Adrenal gland (tissue), 12 donors: ENCODE measurements around the gene GPHN. TPM values are rescaled to one million over a fixed set of nuclear protein-coding genes. Genes with fewer than 3 reads are reported as not detected.

Experiments used
- DNase-seq, 7 donors: peaks; one replicate each; pipeline ENCODE4 v3.0.0-alpha.2; 2019 to 2020
- H3K27ac ChIP-seq, 5 donors: fragments of 200-600 bp; sonication (generic) in 4 of 5; 1 replicate in 3 of 5; 2 replicates in 2 of 5; pipeline versions ENCODE4 v1.5.1 to v1.8.0; 2016 to 2020; ENCODE audit warnings: mild to moderate bottlenecking in 1 of 5
- H3K27me3 ChIP-seq: fragments of 200-600 bp; 2 replicates; pipeline ENCODE4 v1.8.0; 2021
- H3K36me3 ChIP-seq, 2 donors: fragments of 200-600 bp; replicated peaks in 1 of 2; 1 replicate in 1 of 2; 2 replicates in 1 of 2; pipeline versions ENCODE4 v1.5.1 to v1.8.0; 2018 to 2022
- H3K4me1 ChIP-seq, 2 donors: fragments of 200-600 bp; replicated peaks in 1 of 2; 1 replicate in 1 of 2; 2 replicates in 1 of 2; pipeline versions ENCODE4 v1.5.1 to v1.8.0; 2018 to 2021
- H3K4me3 ChIP-seq, 4 donors: fragments of 200-600 bp; sonication (generic) in 3 of 4; one replicate each; pipeline ENCODE4 v1.5.1; 2016 to 2018
- H3K9me3 ChIP-seq, 3 donors: fragments of 200-600 bp; sonication (generic) in 1 of 3; replicated peaks in 1 of 3; 1 replicate in 2 of 3; 2 replicates in 1 of 3; pipeline versions ENCODE4 v1.5.1 to v1.8.0; 2016 to 2021
- POLR2A ChIP-seq, 2 donors: fragments of 450-650 bp; IDR thresholded peaks; one replicate each; pipeline ENCODE4 v1.6.1; 2017; ENCODE audit warnings: antibody characterized with exemption in 2 of 2, mild to moderate bottlenecking in 2 of 2, moderate library complexity in 1 of 2
- WGBS, 4 donors: extraction: QIAGEN DNeasy Blood & Tissue Kit in 2 of 4; methylation state at CpG; one replicate each; pipeline versions ENCODE4 v1.1.5 to v1.1.7; 2013 to 2017; 5-methylcytosine and 5-hydroxymethylcytosine counted together
- intact Hi-C, 2 donors: fragments of 100-400 bp; cut with DNase I; formaldehyde crosslinking; loops; one replicate each; pipeline versions ENCODE4 v1.14.1 to v1.15.0; 2022 to 2023
- polyA plus RNA-seq, 3 donors: library from polyadenylated mRNA; stranded (reverse); fragments of 200-250 nt in 2 of 3; fragments of 350-450 nt in 1 of 3; fragmentation: Illumina TruSeq in 1 of 3; extraction: RNeasy Lipid Tissue Mini Kit (QIAGEN cat#74804) in 1 of 3; gene quantifications; one replicate each; pipeline ENCODE4 v1.2.3, GENCODE V29; 2013 to 2014
- total RNA-seq, 9 donors: library from RNA; depleted of rRNA in 4 of 9; stranded (reverse); fragments of >200 nt in 4 of 9; fragments of 120-200 nt in 1 of 9; fragmentation: NEBNext Ultra II Directional in 1 of 9; extraction: Animal tissue kit (Norgen Biotek cat#: 25700) in 1 of 9; gene quantifications; one replicate each; pipeline versions ENCODE4 v1.1.0 to v1.2.4, GENCODE V29; 2013 to 2023
- TF ChIP-seq, protein P1 (sequence below), 6 experiments: fragments of 450-650 bp in 4 of 6; fragments of 200-600 bp in 2 of 6; sonication (generic) in 1 of 6; IDR thresholded peaks; 1 replicate in 5 of 6; 2 replicates in 1 of 6; pipeline versions ENCODE4 v1.5.1 to v1.8.0; 2016 to 2021; ENCODE audit warnings: antibody characterized with exemption in 6 of 6, mild to moderate bottlenecking in 2 of 6, moderate library complexity in 1 of 6
- donor health status: healthy with polysubstance abuse.
- donor health status: Bipolar disorder and iron deficiency.
- donor health status: DM: yes; HTN: yes; CAD: no.
- donor health status: DM: no; HTN: no; CAD: no.
- donor health status: DM: no; HTN: no; CAD: no.
- donor health status: DM: yes; HTN: yes; CAD: no.

Gene GPHN
- total and polyA plus RNA-seq, 12 donors: 12.5 to 41.0 (median 24.0) TPM

DNA sequence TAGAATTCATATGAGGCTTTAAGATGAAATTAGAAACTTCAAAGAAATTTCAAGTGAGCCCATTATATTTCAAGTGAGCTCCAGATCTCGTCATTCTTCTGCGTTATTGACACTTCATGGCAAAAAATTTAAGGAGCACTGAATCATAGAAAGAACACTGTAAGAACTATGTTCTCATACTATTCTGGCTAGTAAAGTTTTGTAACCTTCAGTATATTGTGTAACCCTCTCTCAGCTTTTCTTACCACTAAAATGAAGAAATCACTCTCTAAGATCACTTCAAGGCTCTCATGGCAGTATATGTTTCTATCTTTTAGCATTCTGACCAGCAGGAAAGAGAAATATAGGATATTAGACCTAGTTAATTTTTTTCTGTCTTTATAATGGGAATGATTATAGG lies 6.3 kb downstream of the GPHN start:
- intact Hi-C loops: no loop called here
- H3K4me1 ChIP-seq: peaks cover 5 to 30% of the 10 kb centered on the region in 2 donors
- H3K4me3 ChIP-seq: no peak overlapping the region
- no peak overlapping the region for H3K27ac ChIP-seq
- no peaks in the 10 kb centered on the region for H3K27me3 ChIP-seq
- H3K36me3 ChIP-seq: no peaks in the 10 kb centered on the region
- DNase-seq: no peak
- WGBS, 4 donors: 55 to 79% (median 57%) methylated on average over 2 of the region's 2 CpGs
- no peaks in the 10 kb centered on the region for H3K9me3 ChIP-seq
- TF ChIP-seq, protein P1, sequence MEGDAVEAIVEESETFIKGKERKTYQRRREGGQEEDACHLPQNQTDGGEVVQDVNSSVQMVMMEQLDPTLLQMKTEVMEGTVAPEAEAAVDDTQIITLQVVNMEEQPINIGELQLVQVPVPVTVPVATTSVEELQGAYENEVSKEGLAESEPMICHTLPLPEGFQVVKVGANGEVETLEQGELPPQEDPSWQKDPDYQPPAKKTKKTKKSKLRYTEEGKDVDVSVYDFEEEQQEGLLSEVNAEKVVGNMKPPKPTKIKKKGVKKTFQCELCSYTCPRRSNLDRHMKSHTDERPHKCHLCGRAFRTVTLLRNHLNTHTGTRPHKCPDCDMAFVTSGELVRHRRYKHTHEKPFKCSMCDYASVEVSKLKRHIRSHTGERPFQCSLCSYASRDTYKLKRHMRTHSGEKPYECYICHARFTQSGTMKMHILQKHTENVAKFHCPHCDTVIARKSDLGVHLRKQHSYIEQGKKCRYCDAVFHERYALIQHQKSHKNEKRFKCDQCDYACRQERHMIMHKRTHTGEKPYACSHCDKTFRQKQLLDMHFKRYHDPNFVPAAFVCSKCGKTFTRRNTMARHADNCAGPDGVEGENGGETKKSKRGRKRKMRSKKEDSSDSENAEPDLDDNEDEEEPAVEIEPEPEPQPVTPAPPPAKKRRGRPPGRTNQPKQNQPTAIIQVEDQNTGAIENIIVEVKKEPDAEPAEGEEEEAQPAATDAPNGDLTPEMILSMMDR (IDR thresholded peaks at IDR 0.05): no peak
- no peak for TF ChIP-seq POLR2A (IDR thresholded peaks at IDR 0.05)

DNA sequence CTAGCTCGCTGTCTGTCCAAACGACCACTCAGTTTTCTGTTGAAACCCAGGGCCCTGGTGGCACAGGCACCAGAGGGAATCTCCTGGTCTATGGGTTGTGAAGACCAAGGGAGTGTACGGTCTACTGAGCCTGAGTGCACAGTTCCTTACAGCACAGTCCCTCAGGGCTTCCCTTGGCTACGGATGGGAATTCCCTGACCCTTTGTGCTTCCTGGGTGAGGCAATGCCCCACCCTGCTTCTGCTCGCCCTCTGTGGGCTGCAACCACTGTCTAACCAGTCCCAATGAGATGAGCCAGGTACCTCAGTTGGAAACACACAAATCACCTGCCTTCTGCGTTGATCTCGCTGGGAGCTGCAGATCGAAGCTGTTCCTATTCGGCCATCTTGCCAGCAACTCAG lies 22.6 kb downstream of the GPHN start:
- intact Hi-C loops: no loop called here
- H3K4me1 ChIP-seq: no peaks in the 10 kb centered on the region
- no peak for DNase-seq
- no peaks in the 10 kb centered on the region for H3K36me3 ChIP-seq
- TF ChIP-seq, protein P1 (IDR thresholded peaks at IDR 0.05): no peak
- TF ChIP-seq POLR2A (IDR thresholded peaks at IDR 0.05): no peak
- WGBS, 4 donors: 94 to 96% (median 95%) methylated on average over 9 of the region's 9 CpGs
- H3K4me3 ChIP-seq: no peak overlapping the region
- H3K9me3 ChIP-seq: no peaks in the 10 kb centered on the region
- H3K27me3 ChIP-seq: no peaks in the 10 kb centered on the region
- H3K27ac ChIP-seq: no peak overlapping the region

DNA sequence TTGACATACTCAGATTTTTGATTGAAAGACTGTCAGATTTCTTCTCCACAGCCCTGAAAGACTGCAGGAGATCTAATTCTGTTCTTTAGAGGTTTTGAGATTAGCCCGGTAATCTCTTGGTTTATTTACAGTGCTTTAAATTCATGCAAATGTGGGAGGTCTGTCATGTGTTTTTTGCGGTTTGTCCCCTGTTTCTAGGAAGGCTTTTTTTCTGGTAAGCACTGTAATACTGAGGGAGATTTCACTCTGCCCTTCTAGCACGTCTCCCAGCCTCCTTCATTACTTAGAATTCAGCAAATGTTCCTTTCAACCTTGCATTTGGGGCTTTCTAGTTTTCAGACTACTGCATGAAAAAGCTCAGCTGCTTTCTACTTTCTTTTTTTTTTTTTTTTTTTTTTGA lies 31.1 kb downstream of the GPHN start:
- no peaks in the 10 kb centered on the region for H3K4me1 ChIP-seq
- TF ChIP-seq POLR2A (IDR thresholded peaks at IDR 0.05): no peak
- H3K27me3 ChIP-seq: no peaks in the 10 kb centered on the region
- no peaks in the 10 kb centered on the region for H3K9me3 ChIP-seq
- H3K36me3 ChIP-seq: no peaks in the 10 kb centered on the region
- no peak overlapping the region for H3K4me3 ChIP-seq
- H3K27ac ChIP-seq: no peak overlapping the region
- WGBS, 4 donors: 77 to 86% (median 85%) methylated on average over 3 of the region's 3 CpGs
- intact Hi-C loops: no loop called here
- DNase-seq: no peak

DNA sequence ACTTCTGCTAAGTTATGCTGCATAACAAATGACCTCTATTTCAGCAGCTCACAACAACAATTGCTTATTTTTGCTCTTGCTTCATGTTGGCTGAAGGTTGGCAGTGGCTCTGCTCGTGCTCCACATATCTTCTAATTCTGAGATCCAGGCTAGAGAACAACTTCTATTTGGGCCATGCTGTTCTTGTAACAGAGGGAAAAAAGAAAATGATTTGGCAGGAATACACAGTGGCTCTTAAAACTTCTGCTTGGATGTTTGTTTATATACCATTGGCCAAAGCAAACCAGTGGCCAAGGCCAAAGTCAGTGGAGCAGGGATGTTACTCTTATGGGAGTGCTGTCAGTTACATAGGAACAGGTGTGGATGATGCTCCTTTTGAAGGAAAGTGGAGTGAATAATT lies 32.1 kb downstream of the GPHN start:
- intact Hi-C loops: no loop called here
- Histone ChIP-seq H3K9me3 (no peaks in the 10 kb centered on the region), H3K36me3 (no peaks in the 10 kb centered on the region), H3K4me1 (no peaks in the 10 kb centered on the region), H3K4me3 (no peak overlapping the region), H3K27ac (no peak overlapping the region), H3K27me3 (no peaks in the 10 kb centered on the region)
- WGBS, 4 donors: 75 to 91% (median 79%) methylated on average over 1 of the region's 1 CpG
- no peak for DNase-seq
- TF ChIP-seq, protein P1 (IDR thresholded peaks at IDR 0.05): no peak
- TF ChIP-seq POLR2A (IDR thresholded peaks at IDR 0.05): no peak

DNA sequence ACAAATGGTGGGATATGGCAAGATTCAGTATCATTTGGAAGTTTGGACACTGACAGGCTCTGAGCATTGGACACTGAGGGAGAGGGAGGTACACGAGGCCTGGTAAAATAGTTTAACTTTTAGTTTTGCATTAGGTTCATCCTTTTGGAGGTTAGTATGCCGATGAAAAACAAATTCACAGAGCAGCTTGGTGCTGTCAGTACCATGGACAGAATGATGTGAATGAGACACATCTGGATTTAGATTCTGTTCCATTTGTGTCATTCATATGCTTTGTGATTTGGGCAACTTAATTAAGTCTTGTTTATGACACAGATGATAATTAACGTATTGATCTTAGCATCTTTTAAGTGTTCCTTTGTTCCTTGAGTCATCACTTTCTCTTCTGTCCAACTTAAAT lies 33.7 kb downstream of the GPHN start:
- no peaks in the 10 kb centered on the region for H3K27me3 ChIP-seq
- no peaks in the 10 kb centered on the region for H3K9me3 ChIP-seq
- no peak overlapping the region for H3K4me3 ChIP-seq
- intact Hi-C loops: no loop called here
- H3K27ac ChIP-seq: no peak overlapping the region
- no peaks in the 10 kb centered on the region for H3K4me1 ChIP-seq
- H3K36me3 ChIP-seq: no peaks in the 10 kb centered on the region
- WGBS, 4 donors: 91 to 92% (median 91%) methylated on average over 3 of the region's 3 CpGs
- no peak for DNase-seq
- TF ChIP-seq POLR2A (IDR thresholded peaks at IDR 0.05): no peak
- TF ChIP-seq, protein P1 (IDR thresholded peaks at IDR 0.05): no peak
